ENCODE data around the gene LSG1. TPM values are rescaled to one million over a fixed set of nuclear protein-coding genes. Genes with fewer than 3 reads are reported as not detected.
A peak's percentile ranks its signal among the peaks of the same experiment; 100 is the strongest.

LSG1 gene
- total RNA-seq, 2 donors from 2014 or later, result 31.3 to 42.7 TPM

DNA sequence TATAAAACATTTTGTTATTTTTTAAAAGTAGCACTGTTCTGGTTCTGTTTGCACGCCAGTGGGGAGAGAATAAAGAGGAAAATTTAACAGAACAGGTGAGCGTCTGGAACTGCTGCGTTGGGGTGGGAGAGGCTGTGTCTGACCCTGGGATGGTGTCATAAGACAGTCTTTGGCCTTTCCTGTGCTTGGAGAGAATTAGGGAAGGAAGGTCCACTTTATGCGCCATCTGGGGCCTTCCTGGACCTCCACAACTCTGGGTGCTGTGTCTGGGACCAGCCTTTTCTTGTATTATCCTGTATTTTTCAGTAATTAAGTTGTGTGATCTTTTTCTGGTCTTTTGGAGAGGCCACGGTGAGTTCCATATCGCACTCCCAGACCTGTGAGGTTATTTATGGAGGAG, 17.0 kb upstream of the LSG1 start:
- intact Hi-C loops (cut with DNase I, micrococcal nuclease), result loop anchor here in 1 of 2 donors (10.0 kb wide), 1 partner anchor 576 kb away; no protein-coding TSS in a partner anchor
- ATAC-seq, result no peak
- no peak for DNase-seq

DNA sequence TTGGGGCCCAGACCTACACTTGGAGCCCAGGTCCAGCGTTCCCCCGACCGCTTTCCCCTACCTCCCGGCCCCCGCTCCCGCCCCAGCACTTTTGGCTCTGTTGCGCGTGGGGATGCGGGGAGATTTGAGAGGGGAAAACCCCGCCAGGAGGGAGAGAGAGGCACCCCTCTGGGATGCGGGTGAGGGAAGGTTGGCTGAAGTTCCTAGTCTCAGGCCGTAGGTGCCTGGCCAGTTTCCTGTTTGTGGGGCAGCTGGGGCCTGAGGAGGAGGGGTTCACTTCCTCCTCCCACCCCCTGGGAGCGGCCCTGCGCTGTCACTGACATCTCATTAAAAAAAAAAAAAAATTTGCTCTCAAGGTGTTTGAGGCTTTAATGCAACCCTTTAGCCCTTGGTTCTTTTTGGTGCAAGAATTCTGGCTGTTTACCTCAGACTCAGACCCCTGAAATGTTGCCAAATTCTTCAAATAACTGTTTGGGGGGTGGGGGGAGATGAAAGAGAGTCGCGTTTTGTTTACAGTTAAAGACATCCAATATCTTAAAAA, 16.3 kb upstream of the LSG1 start:
- ATAC-seq, result peak; percentile 42
- intact Hi-C loops (cut with DNase I, micrococcal nuclease), result loop anchor here in 1 of 2 donors (10.0 kb wide), 1 partner anchor 577 kb away; no protein-coding TSS in a partner anchor
- peak; percentile 61 to 63 for DNase-seq

DNA sequence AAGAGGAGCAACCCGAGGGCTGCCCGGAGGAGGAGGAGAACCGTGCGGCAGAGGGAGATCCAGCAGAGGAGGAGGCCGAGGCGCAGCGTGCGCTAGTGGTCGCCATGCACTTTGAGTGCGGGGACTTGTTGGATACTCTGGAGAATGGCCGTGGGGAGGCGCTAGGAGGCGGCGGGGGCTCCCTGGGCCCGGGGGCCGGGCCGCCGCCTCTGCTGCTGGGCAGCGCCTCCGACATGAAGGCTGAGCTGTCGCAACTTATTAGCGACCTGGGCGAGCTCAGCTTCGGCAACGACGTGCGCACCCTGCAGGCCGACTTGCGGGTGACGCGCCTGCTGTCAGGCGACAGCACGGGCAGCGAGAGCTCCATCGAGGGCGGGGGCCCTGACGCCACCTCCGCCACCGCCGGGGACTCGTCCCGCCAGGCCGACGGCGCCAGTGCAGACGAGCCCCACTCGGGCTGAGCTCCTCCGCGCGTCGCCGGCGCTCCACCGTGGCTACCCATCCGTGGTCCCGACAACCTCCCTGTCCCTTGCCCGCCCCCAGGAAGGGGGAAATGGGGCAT, 15.7 kb upstream of the LSG1 start:
- DNase-seq (peak; percentile 85 to 87), ATAC-seq (peak; percentile 69)
- intact Hi-C loops (cut with DNase I, micrococcal nuclease), result loop anchor here in 1 of 2 donors (10.0 kb wide), 1 partner anchor 577 kb away; no protein-coding TSS in a partner anchor

DNA sequence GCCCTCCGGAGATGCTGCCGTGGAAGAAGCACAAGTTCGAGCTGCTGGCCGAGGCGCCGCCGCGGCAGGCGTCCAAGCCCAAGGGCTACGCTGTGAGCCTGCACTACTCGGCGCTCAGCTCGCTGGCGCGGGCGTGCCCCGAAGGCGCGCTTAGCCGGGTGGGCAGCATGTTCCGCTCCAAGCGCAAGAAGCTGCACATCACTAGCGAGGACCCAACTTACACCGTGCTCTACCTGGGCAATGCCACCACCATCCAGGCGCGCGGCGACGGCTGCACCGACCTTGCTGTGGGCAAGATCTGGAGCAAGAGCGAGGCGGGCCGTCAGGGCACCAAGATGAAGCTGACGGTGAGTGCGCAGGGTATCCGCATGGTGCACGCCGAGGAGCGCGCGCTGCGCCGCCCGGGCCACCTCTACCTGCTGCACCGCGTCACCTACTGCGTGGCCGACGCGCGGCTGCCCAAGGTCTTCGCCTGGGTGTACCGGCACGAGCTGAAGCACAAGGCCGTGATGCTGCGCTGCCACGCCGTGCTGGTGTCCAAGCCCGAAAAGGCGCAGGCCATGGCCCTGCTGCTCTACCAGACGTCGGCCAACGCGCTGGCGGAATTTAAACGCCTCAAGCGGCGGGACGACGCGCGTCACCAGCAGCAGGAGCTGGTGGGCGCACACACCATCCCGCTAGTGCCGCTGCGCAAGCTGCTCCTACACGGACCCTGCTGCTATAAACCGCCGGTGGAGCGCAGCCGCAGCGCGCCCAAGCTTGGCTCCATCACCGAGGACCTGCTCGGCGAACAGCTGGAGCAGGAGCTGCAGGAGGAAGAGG, 15.0 kb upstream of the LSG1 start:
- ATAC-seq (peak; percentile 18), DNase-seq (peak in 1 of 2 donors; percentile 54)
- intact Hi-C loops (cut with DNase I, micrococcal nuclease), result loop anchor here in 1 of 2 donors (10.0 kb wide), 1 partner anchor 578 kb away; no protein-coding TSS in a partner anchor

DNA sequence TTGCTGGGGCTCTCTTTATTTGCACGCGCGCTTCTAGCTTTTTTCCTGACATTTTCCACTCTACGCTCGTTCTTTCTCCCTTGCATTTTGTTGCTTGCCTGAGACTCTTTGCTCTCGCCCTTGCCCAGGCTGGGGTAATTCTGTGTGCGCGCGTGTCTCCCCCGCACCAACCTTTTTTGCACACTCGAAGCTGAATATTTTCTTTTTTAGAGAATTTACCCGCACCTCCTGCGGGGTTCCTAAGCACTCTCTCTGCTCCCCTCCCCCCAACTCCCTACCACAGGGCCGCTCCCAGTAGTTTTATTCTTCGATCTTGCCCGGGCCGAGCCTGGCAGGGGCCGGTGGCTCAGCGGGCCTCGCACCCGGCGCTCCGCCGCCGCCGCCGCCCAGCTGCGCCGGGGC, 14.4 kb upstream of the LSG1 start:
- ATAC-seq (peak; percentile 24), DNase-seq (peak in 1 of 2 donors; percentile 53)
- intact Hi-C loops (cut with DNase I, micrococcal nuclease), result loop anchor here in 1 of 2 donors (10.0 kb wide), 1 partner anchor 578 kb away; no protein-coding TSS in a partner anchor

DNA sequence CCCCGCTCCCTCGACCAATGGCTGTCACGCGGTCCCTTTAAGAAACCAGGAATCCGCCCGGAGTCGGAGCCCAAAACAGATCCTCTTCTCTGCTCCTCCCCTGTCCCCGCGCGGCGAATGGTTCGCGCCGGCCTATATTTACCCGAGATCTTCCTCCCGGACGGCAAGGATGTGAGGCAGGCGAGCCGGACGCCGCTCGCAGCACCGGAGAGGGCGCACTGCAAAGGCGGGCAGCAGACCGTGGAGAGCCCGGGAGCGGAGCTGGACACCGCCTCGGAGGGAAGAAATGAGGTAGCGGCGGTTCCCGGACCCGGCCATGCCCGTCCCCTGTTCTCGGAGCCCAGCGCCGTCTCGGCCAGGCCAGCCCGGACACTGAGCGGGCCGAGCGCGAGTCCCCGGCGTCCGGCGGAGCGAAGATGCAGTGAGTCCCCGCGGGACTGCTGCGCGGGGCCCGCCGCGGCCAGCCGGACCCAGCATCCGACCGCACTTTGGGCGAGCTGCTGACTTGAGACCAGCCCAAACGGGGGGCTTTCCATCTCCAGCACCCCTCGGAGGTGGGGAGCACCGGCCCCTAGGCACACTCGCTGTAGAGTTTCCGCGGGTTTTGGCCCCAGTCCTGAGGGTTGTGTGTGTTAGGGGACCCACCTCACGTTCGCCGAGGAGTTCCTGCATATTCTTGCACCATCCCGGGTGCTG, 13.9 kb upstream of the LSG1 start, which contains the start of gene FAM43A:
TSS of gene FAM43A (plus strand) at position 166 of the 696 bp plus-strand sequence. CDS start 944 bp downstream, outside the sequence.
- peak; percentile 70 for ATAC-seq
- intact Hi-C loops (cut with DNase I, micrococcal nuclease), result loop anchor here in 1 of 2 donors (10.0 kb wide), 1 partner anchor 579 kb away; no protein-coding TSS in a partner anchor
- peak; percentile 95 for DNase-seq

DNA sequence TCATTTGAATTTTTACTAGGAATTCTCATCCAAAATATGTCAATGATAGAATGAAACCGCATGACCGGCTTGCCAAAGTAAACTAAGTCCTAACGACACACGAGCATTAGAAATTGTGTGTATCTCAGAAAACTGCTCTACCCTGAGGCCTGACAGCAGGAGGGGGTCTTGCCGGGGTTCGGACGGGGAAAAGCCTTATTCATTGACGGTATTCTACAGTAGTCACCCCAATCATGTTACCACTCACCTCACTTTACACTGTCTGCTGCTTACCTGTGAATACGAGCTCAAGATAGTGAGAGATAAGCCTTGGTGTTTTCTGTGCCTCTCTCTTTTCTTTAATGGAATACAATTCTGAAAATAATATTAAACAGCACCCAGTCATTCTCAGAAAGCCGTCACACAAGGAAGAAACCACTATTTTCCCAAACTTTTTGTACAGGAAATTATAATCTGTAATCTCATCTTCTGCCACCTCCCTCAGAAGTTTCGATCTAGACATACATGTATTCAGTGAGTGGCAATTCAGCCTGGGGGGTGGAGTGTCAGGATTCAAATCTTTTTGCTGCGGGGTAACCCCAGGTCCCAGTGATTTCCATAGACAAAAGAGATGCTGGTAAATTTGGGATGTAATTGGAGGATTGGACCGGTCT, 13.2 kb upstream of the LSG1 start:
- DNase-seq (no peak), ATAC-seq (no peak)
- intact Hi-C loops (cut with DNase I, micrococcal nuclease), result loop anchor here in 1 of 2 donors (10.0 kb wide), 1 partner anchor 580 kb away; no protein-coding TSS in a partner anchor

DNA sequence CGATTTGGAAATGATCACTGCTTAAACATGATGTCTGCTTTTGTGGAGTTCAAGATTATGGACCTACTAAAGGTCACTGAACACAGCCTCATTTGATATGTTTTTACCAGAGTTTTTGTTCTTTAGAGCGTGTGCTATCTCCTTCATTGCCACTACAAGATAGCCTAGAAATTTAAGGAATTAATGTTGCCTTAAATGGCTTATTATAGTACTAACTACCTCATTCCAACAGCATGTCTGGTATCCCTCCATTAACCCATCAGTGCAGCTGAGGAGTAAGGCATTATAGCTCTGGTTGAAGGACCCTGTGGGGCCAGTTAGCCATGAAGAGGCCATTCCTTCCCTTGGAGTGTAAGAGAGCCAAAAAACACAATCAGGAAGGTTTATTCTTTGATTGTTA, 11.4 kb upstream of the LSG1 start:
- intact Hi-C loops (cut with DNase I, micrococcal nuclease), result loop anchor here (5.0 to 10.0 kb wide), 3 partner anchors 424 to 581 kb away; no protein-coding TSS in a partner anchor
- DNase-seq (no peak), ATAC-seq (no peak)

DNA sequence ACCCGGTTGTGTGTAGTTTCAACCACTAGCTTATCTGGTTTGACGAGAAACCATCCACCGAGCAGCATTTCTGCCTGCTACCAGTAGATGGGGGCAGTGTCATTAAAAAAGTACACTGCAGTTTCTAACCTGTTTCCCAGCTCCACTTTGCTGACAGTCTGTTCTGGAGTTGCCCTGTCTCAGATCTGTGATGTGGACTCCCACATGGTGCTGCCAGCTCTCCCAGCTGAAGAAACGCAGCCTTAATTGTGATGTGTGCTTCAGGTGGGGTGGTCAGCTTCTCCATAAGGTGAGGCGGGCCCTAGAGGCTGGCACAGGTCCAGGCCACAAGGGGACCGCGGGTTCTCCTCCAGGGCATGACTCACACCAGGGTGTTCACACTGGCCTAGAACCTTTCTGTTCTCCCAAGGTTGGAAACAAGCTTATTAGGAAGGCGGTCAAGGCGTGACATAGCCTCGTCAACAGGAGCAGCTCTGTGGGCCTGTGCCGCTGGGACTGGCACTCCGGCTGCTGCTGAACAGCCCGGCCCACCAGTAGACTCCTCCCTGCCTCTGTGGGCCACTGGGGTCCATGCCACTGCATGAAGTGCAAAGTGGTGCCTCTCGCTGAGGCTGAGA, 10.8 kb upstream of the LSG1 start:
- ATAC-seq (peak; percentile 59), DNase-seq (peak; percentile 72 to 74)
- intact Hi-C loops (cut with DNase I, micrococcal nuclease), result loop anchor here (5.0 to 10.0 kb wide), 3 partner anchors 424 to 582 kb away; no protein-coding TSS in a partner anchor

DNA sequence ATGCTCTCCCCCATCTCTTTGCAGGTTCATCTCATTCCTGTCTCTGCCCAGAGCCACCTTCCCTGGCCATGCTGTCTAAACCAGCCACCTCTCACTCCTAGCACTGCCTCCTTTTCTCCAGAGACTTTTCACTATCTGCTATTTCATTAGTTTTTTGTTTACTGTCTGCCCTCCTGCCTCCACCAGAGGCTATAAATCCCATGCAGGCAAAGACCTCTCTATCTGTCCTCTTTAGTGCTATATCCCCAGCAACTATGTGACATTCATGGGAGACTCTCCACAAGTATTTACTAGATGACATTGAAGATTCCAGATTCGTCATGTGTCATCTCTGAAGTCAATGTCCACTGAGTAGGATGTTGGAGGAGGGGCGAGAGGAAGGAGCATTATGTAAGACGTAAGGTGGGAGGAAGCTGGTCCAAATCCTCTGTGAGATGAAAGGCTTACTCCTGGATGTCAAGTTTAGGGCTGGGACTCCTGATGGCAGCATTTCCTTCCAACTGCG, 10.2 kb upstream of the LSG1 start:
- no peak for DNase-seq
- no peak for ATAC-seq
- intact Hi-C loops (cut with DNase I, micrococcal nuclease), result loop anchor here (5.0 to 10.0 kb wide), 3 partner anchors 425 to 583 kb away; no protein-coding TSS in a partner anchor

DNA sequence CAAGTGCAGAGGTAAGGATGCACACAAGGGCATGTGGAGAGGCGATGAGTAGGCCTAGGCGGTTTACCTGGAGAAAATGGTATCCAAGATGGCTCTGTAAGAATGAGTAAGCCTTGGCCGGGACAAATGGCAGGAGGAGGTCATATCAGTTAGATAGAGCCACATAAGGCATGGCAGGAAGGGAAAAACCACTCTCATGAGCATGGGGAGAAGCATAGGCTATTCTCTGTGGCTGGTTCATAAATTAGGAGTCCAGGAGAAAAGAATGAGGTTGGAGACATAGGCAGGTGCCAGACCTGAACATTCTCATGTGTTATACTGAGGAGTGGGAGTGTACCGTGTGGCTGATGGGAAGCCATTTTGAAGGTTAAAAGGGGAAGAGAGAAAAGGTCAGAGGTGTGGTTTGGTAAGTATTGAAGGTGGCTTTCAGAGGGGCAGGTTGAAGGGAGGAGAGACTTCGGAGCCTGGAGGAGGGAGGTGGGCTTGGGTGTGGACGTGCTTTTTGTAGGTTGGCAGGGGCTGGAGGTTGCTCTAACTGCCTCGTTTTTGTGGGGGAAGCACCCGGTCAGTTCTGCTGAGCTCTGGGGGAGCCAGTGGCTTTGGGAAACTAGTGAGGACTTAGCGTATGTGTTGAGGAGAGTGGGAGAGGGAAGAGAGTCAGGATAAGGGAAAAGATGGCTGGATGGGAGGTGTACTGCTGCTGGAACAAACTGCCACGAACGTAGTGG, 9.1 kb upstream of the LSG1 start:
- ATAC-seq, result no peak
- intact Hi-C loops (cut with DNase I, micrococcal nuclease), result loop anchor here (5.0 to 10.0 kb wide), 3 partner anchors 426 to 584 kb away; no protein-coding TSS in a partner anchor
- DNase-seq, result no peak

DNA sequence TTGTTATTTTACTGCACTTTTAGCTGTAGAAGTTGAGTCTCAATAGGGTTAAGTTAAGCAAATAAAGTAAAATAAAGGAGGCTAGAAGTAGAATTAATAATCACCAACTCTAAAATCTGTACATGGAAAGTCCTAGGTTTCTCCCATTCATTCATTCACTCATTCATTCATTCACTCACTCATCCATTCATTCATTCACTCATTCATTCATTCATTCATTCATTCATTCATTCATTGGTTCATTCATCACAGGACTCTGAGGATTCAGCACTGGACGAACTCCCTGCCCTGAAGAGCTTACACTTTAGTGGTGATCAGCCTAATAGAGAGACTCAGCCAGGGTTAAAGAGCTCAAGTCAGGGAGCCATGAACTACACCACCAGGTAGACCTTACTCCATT, 4.5 kb upstream of the LSG1 start:
- ATAC-seq (no peak), DNase-seq (no peak)
- intact Hi-C loops (cut with DNase I, micrococcal nuclease), result no loop called here

DNA sequence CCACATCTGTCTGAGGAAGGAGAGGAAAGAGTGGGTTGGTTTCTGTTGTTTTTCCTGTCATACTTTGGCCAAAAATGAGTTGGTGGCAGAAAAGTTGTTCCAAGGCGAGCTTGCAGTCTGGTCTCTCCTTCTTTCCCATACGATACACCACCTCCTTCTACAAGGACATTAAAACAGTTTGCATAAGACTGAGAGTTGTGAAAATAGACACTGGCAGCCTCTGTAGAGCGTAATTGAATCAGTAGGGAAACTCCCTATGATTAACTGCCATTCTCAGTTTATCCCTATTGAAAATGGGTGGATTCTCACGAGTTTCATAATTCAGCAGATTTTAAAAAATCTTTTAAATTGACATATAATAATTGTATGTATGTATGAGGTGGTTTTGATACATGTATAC, 3.7 kb upstream of the LSG1 start:
- ATAC-seq (no peak), DNase-seq (no peak)
- intact Hi-C loops (cut with DNase I, micrococcal nuclease), result no loop called here

DNA sequence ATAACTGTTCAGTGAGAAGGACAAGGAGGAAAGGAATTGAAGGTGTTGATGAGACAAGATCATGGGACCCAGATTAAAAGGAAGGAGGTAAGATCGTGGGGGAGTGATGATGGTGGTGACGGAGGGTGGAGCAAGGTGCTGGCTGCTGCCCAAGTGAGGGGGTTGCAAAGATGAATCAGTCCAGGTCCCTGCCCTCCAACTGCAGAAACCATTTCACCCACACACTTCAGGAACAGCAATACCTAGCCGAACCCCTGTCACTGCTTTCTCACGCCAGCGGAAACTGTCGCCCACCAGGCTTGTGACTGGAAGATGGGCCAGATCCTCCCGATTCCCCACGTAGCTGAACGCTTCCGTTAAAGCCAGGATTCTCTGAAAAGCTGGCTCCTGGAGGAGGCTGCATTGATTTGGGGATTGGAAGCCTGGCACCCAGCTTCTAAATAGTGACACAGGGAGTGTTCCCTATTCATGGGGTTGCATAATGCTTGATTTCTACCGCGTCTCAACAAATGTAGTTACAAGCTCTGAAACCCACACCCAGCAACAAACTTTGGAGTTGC, 3.2 kb upstream of the LSG1 start:
- ATAC-seq, result no peak
- intact Hi-C loops (cut with DNase I, micrococcal nuclease), result no loop called here
- DNase-seq, result no peak

DNA sequence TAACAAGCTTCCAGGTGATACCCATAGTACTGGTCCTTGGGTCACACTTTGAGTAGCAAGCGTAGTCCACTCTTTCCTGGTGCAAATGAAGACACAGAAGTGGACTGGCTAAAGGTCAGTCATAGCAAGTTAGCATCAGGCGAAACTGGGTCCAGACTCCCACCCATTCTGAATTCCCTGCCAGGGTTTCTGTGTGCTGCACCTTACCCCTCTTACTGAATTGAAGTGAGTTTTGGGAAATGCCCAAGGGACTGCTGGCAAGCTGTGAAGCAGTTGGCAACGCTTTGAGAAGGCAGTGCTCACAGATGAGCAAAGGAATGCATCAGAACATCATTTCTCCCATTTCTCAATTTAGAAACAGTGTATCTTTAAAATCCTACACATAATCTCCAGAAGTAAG, 1.8 kb upstream of the LSG1 start:
- intact Hi-C loops (cut with DNase I, micrococcal nuclease), result no loop called here
- no peak for ATAC-seq
- no peak for DNase-seq

DNA sequence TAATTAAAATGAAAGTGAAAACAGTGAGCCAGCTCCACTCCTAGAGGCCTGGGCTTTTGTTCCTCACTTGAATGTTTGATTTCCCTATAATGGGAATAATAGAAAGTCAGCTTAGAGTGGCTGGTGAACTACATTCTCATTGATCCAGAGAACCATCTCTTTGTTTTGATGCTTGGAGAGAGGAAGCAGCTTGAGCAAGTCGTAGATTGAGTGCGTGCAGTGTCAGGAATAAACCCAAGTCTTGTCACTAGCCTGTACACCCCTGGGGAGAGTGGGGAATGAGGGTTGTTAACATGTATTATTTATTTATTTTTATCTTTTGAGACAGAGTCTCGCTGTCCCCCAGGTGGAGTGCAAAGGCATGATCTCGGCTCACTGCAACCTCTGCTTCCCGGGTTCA, 885 bp upstream of the LSG1 start:
- DNase-seq (no peak), ATAC-seq (peak; percentile 15)
- intact Hi-C loops (cut with DNase I, micrococcal nuclease), result no loop called here

DNA sequence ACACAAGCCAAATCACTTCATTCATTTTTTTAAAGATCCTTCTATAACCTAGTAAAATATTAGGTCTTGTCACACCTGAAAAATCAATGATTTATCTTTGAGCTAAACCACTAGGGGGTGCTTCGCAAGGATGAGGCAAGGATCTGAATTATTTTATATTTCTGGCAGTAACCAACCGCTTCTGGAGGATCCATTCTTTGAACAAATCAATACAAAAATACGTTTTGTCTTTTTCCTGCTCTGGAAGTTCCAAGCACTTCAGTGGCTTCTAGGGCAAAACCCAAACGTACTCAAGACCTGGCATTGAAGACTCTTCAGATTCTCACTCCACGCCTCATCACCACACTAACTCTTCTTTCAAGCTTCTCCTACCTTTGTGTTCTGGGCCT, 486 bp downstream of the LSG1 start:
- DNase-seq (no peak), ATAC-seq (peak; percentile 46)
- intact Hi-C loops (cut with DNase I, micrococcal nuclease), result no loop called here

All from left colon (tissue), 2 donors.